Cardiac muscle cell (in vitro differentiated cells and primary cell): ENCODE measurements around the gene ZNF44. TPM values are rescaled to one million over a fixed set of nuclear protein-coding genes. Genes with fewer than 3 reads are reported as not detected.

Source experiments
- DNase-seq, 2 donors: peaks; one replicate each; pipeline versions ENCODE4 v3.0.0 to v3.0.0-alpha.2; 2010 to 2017; ENCODE audit warnings: low read depth in 1 of 2, low spot score in 1 of 2
- H3K27ac ChIP-seq: fragments of 200-600 bp; sonication (generic); 2 replicates; pipeline ENCODE4 v1.5.1; 2016
- H3K27me3 ChIP-seq: fragments of 200-600 bp; sonication (generic); 2 replicates; pipeline ENCODE4 v1.6.0; 2016; ENCODE audit warnings: control low read depth
- H3K36me3 ChIP-seq: fragments of 200-600 bp; sonication (generic); 2 replicates; pipeline ENCODE4 v1.5.1; 2016; ENCODE audit warnings: control low read depth
- H3K4me1 ChIP-seq: fragments of 200-600 bp; sonication (generic); 2 replicates; pipeline ENCODE4 v1.8.1; 2017; ENCODE audit warnings: low read depth, mild to moderate bottlenecking, mixed run types
- H3K4me3 ChIP-seq: fragments of 200-600 bp; sonication (generic); 2 replicates; pipeline ENCODE4 v1.5.1; 2016; ENCODE audit warnings: mild to moderate bottlenecking
- H3K9me3 ChIP-seq: fragments of 200-600 bp; sonication (generic); 2 replicates; pipeline ENCODE4 v1.5.1; 2017; ENCODE audit warnings: low read depth, mild to moderate bottlenecking, control low read depth
- CTCF ChIP-seq: IDR thresholded peaks from 2 replicates; pipeline ENCODE4 v1.5.1; 2012; ENCODE audit warnings: low read depth, mild to moderate bottlenecking, low read length
- polyA plus RNA-seq: library from polyadenylated mRNA; unstranded; fragments of >200 nt; fragmentation: Nextera tagmentation; extraction: Ambion mirVana; gene quantifications from 2 replicates; pipeline ENCODE4 v1.2.1, GENCODE V29; 2016
- total RNA-seq: library from RNA; depleted of rRNA; stranded (reverse); fragments of >200 nt; gene quantifications from 2 replicates; pipeline ENCODE4 v1.2.3, GENCODE V29; 2016

The ZNF44 gene
- total and polyA plus RNA-seq, 2 experiments from 2014 or later: 10.9 to 12.5 TPM

GRCh38 chr19:12287958-12288500, 6.7 kb downstream of the ZNF44 start:
- Histone ChIP-seq H3K36me3 (no peaks in the 10 kb centered on the region), H3K4me1 (peaks cover 10% of the 10 kb centered on the region), H3K27me3 (no peaks in the 10 kb centered on the region), H3K27ac (no peak overlapping the region), H3K9me3 (no peaks in the 10 kb centered on the region), H3K4me3 (no peak overlapping the region)
- no peak for TF ChIP-seq CTCF
- DNase-seq: no peak

GRCh38 chr19:12284631-12285030, 10.1 kb downstream of the ZNF44 start:
- no peaks in the 10 kb centered on the region for H3K36me3 ChIP-seq
- H3K9me3 ChIP-seq: no peaks in the 10 kb centered on the region
- no peak for TF ChIP-seq CTCF
- no peak for DNase-seq
- H3K27ac ChIP-seq: no peak overlapping the region
- no peaks in the 10 kb centered on the region for H3K4me1 ChIP-seq
- H3K27me3 ChIP-seq: no peaks in the 10 kb centered on the region
- H3K4me3 ChIP-seq: no peak overlapping the region

GRCh38 chr19:12284226-12284625, 10.5 kb downstream of the ZNF44 start:
- Histone ChIP-seq H3K27me3 (no peaks in the 10 kb centered on the region), H3K4me1 (no peaks in the 10 kb centered on the region), H3K27ac (no peak overlapping the region), H3K4me3 (no peak overlapping the region), H3K9me3 (no peaks in the 10 kb centered on the region), H3K36me3 (no peaks in the 10 kb centered on the region)
- DNase-seq: no peak
- TF ChIP-seq CTCF: no peak

- H3K27ac ChIP-seq: no peak overlapping the region
- no peak for DNase-seq
- no peak for TF ChIP-seq CTCF
- H3K27me3 ChIP-seq: no peaks in the 10 kb centered on the region
- no peaks in the 10 kb centered on the region for H3K4me1 ChIP-seq
- H3K9me3 ChIP-seq: no peaks in the 10 kb centered on the region
- peaks cover 18% of the 10 kb centered on the region for H3K36me3 ChIP-seq
- no peak overlapping the region for H3K4me3 ChIP-seq
These were observed 16.0 kb downstream of the ZNF44 start for GRCh38 chr19:12278713-12279112.

GRCh38 chr19:12272980-12273901, 21.4 kb downstream of the ZNF44 start:
- Histone ChIP-seq H3K4me1 (no peaks in the 10 kb centered on the region), H3K36me3 (peaks cover 37% of the 10 kb centered on the region), H3K4me3 (no peak overlapping the region), H3K27ac (no peak overlapping the region), H3K27me3 (no peaks in the 10 kb centered on the region), H3K9me3 (peaks cover 4% of the 10 kb centered on the region)
- TF ChIP-seq CTCF: no peak
- DNase-seq: no peak
